Lung (tissue), 12 donors: ENCODE measurements around the gene ERC2. TPM values are rescaled to one million over a fixed set of nuclear protein-coding genes. Genes with fewer than 3 reads are reported as not detected.

Experiments used
- ATAC-seq: fragments of 200-7000 bp; cut with Tn5 transposase; one replicate; pipeline ENCODE4 v1.9.1; 2020; ENCODE audit warnings: moderate number of reproducible peaks; ENCODE audit not compliant: insufficient read depth, low FRiP score
- DNase-seq, 3 donors: peaks; one replicate each; pipeline ENCODE4 v3.0.0-alpha.2; 2013 to 2017
- H3K27ac ChIP-seq, 2 donors: one replicate each; pipeline ENCODE4 v1.5.1; 2013; ENCODE audit warnings: mild to moderate bottlenecking in 2 of 2, moderate library complexity in 2 of 2, control low read depth in 1 of 2, inconsistent platforms in 1 of 2, low read depth in 1 of 2, low read length in 1 of 2
- H3K27me3 ChIP-seq, 3 donors: one replicate each; pipeline ENCODE4 v1.5.1; 2013; ENCODE audit warnings: low read length in 2 of 3; ENCODE audit not compliant: control insufficient read depth in 3 of 3, insufficient read depth in 3 of 3
- H3K36me3 ChIP-seq, 4 donors: one replicate each; pipeline ENCODE4 v1.5.1; 2013; ENCODE audit warnings: low read length in 4 of 4, mild to moderate bottlenecking in 1 of 4, moderate library complexity in 1 of 4; ENCODE audit not compliant: control insufficient read depth in 4 of 4, insufficient read depth in 4 of 4
- H3K4me1 ChIP-seq, 5 donors: one replicate each; pipeline ENCODE4 v1.5.1; 2013; ENCODE audit warnings: low read length in 5 of 5, mild to moderate bottlenecking in 2 of 5, moderate library complexity in 1 of 5; ENCODE audit not compliant: control insufficient read depth in 5 of 5, insufficient read depth in 5 of 5
- H3K4me3 ChIP-seq: one replicate; pipeline ENCODE4 v1.5.1; 2013; ENCODE audit warnings: mild to moderate bottlenecking, control low read depth, moderate library complexity
- H3K9ac ChIP-seq, 2 donors: one replicate each; pipeline ENCODE4 v1.5.1; 2013; ENCODE audit warnings: low read length in 2 of 2, control low read depth in 1 of 2; ENCODE audit not compliant: insufficient read depth in 1 of 2
- H3K9me3 ChIP-seq, 4 donors: one replicate each; pipeline ENCODE4 v1.5.1; 2013; ENCODE audit warnings: low read length in 3 of 4, mild to moderate bottlenecking in 1 of 4, moderate library complexity in 1 of 4; ENCODE audit not compliant: control insufficient read depth in 4 of 4, insufficient read depth in 3 of 4
- WGBS, 2 donors: extraction: QIAGEN DNeasy Blood & Tissue Kit; methylation state at CpG; one replicate each; pipeline ENCODE4 v1.1.7; 2013; 5-methylcytosine and 5-hydroxymethylcytosine counted together
- polyA plus RNA-seq, 2 donors: library from polyadenylated mRNA; stranded (reverse); fragments of 200-250 nt; gene quantifications; one replicate each; pipeline ENCODE4 v1.2.1, GENCODE V29; 2013
- total RNA-seq, 2 donors: library from RNA; depleted of rRNA in 1 of 2; stranded (reverse); fragments of >200 nt in 1 of 2; gene quantifications; one replicate each; pipeline ENCODE4 v1.2.1, GENCODE V29; 2014 to 2021
- TF ChIP-seq, protein P1 (sequence below): IDR thresholded peaks from 2 replicates; pipeline ENCODE4 v1.5.1; 2012; ENCODE audit warnings: mild to moderate bottlenecking; ENCODE audit errors: control extremely low read depth, extremely low read depth
- donor health status: control.
- donor health status: control.
- donor health status: Bipolar disorder and iron deficiency.
- donor health status: healthy.
- donor health status: DM: yes; HTN: yes; CAD: no.

The ERC2 gene
- total and polyA plus RNA-seq, 4 donors: 0.20 to 3.5 (median 0.97) TPM

DNA sequence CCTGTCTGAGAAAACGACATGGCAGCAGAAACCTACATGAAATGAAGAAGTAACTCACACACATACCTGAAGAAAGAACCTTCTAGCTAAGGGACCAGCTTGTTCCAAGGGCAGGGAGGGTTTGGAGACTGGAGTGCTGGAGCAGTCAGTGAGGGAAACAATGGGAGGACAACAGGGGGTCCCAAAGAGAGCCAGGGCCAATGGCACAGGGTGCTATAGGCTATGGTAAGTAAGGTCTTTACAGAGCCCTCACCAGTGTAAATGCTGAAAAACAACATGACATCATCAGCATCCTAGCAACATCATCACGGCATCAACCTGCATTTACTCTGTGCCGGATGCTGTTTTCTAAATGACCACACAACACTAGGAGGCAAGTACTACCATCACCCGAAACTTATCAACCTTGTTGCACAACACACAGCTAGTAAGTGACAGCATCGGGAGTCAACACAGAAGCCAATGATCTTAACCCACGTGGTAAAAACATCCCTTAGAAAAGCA, 531.7 kb downstream of the ERC2 start:
- DNase-seq: no peak
- ATAC-seq: no peak
- WGBS, 2 donors: 87 to 91% methylated on average over 6 of the region's 6 CpGs
- no peak overlapping the region for H3K9ac ChIP-seq
- no peaks in the 10 kb centered on the region for H3K27me3 ChIP-seq
- no peak overlapping the region for H3K27ac ChIP-seq
- H3K9me3 ChIP-seq: no peaks in the 10 kb centered on the region
- H3K4me3 ChIP-seq: no peak overlapping the region
- H3K4me1 ChIP-seq: peaks cover 0 to 6% (median 0%) of the 10 kb centered on the region in 5 donors
- H3K36me3 ChIP-seq: no peaks in the 10 kb centered on the region
- TF ChIP-seq, protein P1, sequence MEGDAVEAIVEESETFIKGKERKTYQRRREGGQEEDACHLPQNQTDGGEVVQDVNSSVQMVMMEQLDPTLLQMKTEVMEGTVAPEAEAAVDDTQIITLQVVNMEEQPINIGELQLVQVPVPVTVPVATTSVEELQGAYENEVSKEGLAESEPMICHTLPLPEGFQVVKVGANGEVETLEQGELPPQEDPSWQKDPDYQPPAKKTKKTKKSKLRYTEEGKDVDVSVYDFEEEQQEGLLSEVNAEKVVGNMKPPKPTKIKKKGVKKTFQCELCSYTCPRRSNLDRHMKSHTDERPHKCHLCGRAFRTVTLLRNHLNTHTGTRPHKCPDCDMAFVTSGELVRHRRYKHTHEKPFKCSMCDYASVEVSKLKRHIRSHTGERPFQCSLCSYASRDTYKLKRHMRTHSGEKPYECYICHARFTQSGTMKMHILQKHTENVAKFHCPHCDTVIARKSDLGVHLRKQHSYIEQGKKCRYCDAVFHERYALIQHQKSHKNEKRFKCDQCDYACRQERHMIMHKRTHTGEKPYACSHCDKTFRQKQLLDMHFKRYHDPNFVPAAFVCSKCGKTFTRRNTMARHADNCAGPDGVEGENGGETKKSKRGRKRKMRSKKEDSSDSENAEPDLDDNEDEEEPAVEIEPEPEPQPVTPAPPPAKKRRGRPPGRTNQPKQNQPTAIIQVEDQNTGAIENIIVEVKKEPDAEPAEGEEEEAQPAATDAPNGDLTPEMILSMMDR: no peak

DNA sequence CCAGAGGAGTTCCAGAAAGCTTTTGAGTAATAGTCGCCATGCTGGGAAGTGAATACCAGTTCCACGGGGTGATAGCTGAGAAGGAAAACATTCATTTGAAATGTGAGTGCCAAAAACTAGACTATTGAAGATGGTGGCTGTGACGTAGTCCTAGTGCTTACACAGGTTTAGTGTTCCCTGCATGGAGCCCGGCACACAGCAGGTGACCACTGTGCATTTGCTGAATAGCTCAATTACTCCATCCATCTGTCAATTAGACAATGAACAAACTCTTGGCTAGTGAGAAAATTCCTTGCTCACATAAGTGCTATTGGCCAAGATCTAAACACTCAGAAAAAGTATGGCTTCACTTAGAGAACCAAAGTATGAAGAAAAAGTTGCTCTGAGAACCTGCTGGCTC, 533.0 kb downstream of the ERC2 start:
- H3K4me1 ChIP-seq: peaks cover 0 to 6% (median 0%) of the 10 kb centered on the region in 5 donors
- no peaks in the 10 kb centered on the region for H3K9me3 ChIP-seq
- H3K27me3 ChIP-seq: no peaks in the 10 kb centered on the region
- no peak overlapping the region for H3K4me3 ChIP-seq
- DNase-seq: peak in 1 of 3 donors; percentile 26
- no peak for ATAC-seq
- no peak overlapping the region for H3K9ac ChIP-seq
- H3K27ac ChIP-seq: no peak overlapping the region
- TF ChIP-seq, protein P1: no peak
- 61 to 81% methylated on average over 4 of the region's 4 CpGs for WGBS, 2 donors
- no peaks in the 10 kb centered on the region for H3K36me3 ChIP-seq

DNA sequence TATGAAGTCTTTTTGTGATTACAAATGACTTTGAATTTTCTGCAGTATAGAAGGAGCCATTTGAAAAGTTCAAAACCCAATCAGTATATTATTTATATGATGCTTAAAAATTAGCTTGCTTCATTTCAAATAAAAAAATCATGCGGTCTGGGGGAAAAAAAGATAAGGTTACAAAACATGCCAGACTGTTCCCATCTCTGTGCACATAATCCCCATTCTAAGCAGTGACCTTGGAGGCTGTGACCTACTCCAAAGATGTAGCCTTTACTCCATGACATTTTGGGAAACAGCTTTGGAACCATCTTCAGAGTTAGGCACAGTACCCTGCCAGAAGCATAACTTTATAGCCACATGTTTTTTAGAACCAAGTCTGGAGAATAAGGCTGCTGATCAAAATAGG, 533.5 kb downstream of the ERC2 start:
- H3K4me1 ChIP-seq: peaks cover 0 to 6% (median 0%) of the 10 kb centered on the region in 5 donors
- WGBS, 2 donors: 80 to 88% methylated on average over 1 of the region's 1 CpG
- TF ChIP-seq, protein P1: no peak
- H3K27me3 ChIP-seq: no peaks in the 10 kb centered on the region
- DNase-seq: peak in 2 of 3 donors; percentile 53 to 69
- no peak overlapping the region for H3K27ac ChIP-seq
- no peak overlapping the region for H3K9ac ChIP-seq
- H3K9me3 ChIP-seq: no peaks in the 10 kb centered on the region
- H3K4me3 ChIP-seq: no peak overlapping the region
- ATAC-seq: no peak
- H3K36me3 ChIP-seq: no peaks in the 10 kb centered on the region
